Mesendoderm (in vitro differentiated cells): ENCODE data around the gene CFAP46.
A peak's percentile ranks its signal among the peaks of the same experiment; 100 is the strongest.

Source experiments
- DNase-seq: peaks from one replicate; pipeline ENCODE4 v3.0.0; 2013
- H2AK5ac ChIP-seq: 2 replicates; pipeline ENCODE4 v1.6.1; 2013; ENCODE audit warnings: low read length, inconsistent platforms
- H2BK120ac ChIP-seq: 2 replicates; pipeline ENCODE4 v1.6.1; 2013; ENCODE audit warnings: low read depth, mild to moderate bottlenecking, low read length, moderate library complexity, mixed read lengths
- H2BK15ac ChIP-seq: replicated peaks from 2 replicates; pipeline ENCODE4 v1.6.1; 2013; ENCODE audit warnings: low read depth, mild to moderate bottlenecking, moderate library complexity
- H2BK5ac ChIP-seq: 2 replicates; pipeline ENCODE4 v1.6.1; 2013; ENCODE audit warnings: low read length, inconsistent platforms
- H3K18ac ChIP-seq: 2 replicates; pipeline ENCODE4 v1.6.1; 2013; ENCODE audit warnings: mild to moderate bottlenecking, low read length, mixed read lengths
- H3K23ac ChIP-seq: one replicate; pipeline ENCODE4 v1.6.1; 2013; ENCODE audit warnings: low read length
- H3K27ac ChIP-seq: 2 replicates; pipeline ENCODE4 v1.5.1; 2013; ENCODE audit warnings: low read depth, mild to moderate bottlenecking, inconsistent platforms, low read length, moderate library complexity
- H3K27me3 ChIP-seq: 2 replicates; pipeline ENCODE4 v1.6.1; 2013; ENCODE audit warnings: low read length, control low read depth, mild to moderate bottlenecking, inconsistent platforms; ENCODE audit not compliant: insufficient read depth, poor library complexity
- H3K36me3 ChIP-seq: 2 replicates; pipeline ENCODE4 v1.6.1; 2013; ENCODE audit warnings: low read length, inconsistent platforms; ENCODE audit not compliant: control insufficient read depth, insufficient read depth
- H3K4ac ChIP-seq: one replicate; pipeline ENCODE4 v1.6.1; 2013; ENCODE audit warnings: low read depth, mild to moderate bottlenecking, low read length, moderate library complexity
- H3K4me1 ChIP-seq: 2 replicates; pipeline ENCODE4 v1.6.1; 2013; ENCODE audit warnings: low read depth, low read length, inconsistent platforms; ENCODE audit not compliant: control insufficient read depth
- H3K4me2 ChIP-seq: 2 replicates; pipeline ENCODE4 v1.6.1; 2013; ENCODE audit warnings: low read length
- H3K4me3 ChIP-seq: 2 replicates; pipeline ENCODE4 v1.5.1; 2013; ENCODE audit warnings: mild to moderate bottlenecking, low read length
- H3K56ac ChIP-seq: one replicate; pipeline ENCODE4 v1.6.1; 2013; ENCODE audit warnings: low read length
- H3K79me1 ChIP-seq: 2 replicates; pipeline ENCODE4 v1.6.1; 2013; ENCODE audit warnings: low read length, inconsistent platforms
- H3K79me2 ChIP-seq: 2 replicates; pipeline ENCODE4 v1.6.1; 2013; ENCODE audit warnings: mild to moderate bottlenecking, low read length; ENCODE audit not compliant: control insufficient read depth, insufficient read depth
- H3K9ac ChIP-seq: 2 replicates; pipeline ENCODE4 v1.6.1; 2013; ENCODE audit warnings: low read length, inconsistent platforms
- H4K5ac ChIP-seq: one replicate; pipeline ENCODE4 v1.6.1; 2013; ENCODE audit warnings: low read length
- H4K8ac ChIP-seq: one replicate; pipeline ENCODE4 v1.6.1; 2013; ENCODE audit warnings: low read depth, mild to moderate bottlenecking, control low read depth, low read length, moderate library complexity
- WGBS: extraction: QIAGEN DNeasy Blood & Tissue Kit; methylation state at CpG from one replicate; pipeline ENCODE4 v1.1.7; 2013; ENCODE audit warnings: low lambda C conversion rate, missing lambda C conversion rate; ENCODE audit not compliant: insufficient coverage; ENCODE audit errors: extremely low coverage; 5-methylcytosine and 5-hydroxymethylcytosine counted together

Gene CFAP46

DNA sequence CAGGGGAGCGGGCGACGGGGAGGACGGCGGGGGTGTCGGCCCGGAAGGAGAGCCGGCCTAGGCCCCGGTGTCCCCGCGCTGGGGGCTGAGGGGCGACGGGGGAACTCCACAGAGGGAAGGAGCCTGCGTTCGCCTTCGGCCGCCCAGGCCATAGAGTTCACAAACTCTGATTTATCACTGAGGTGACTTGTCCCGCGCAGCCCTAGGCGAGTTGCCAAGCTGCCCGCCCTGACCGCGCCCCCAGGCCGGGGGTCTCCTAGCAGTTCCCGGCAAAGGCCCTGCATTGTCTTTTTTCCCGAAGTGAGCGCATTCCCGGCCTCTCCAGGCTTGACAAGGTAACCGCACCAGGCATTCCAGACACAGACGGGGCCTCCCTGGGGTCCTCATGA lies 153.5 kb downstream of the CFAP46 start:
- H3K4me2 ChIP-seq: no peak overlapping the region
- H2BK15ac ChIP-seq: no peak overlapping the region
- H3K4me1 ChIP-seq: no peaks in the 10 kb centered on the region
- no peaks in the 10 kb centered on the region for H3K36me3 ChIP-seq
- peak; percentile 36 for DNase-seq
- H3K4me3 ChIP-seq: no peak overlapping the region
- no peak overlapping the region for H2BK5ac ChIP-seq
- H3K23ac ChIP-seq: no peak overlapping the region
- H4K8ac ChIP-seq: no peak overlapping the region
- no peak overlapping the region for H2AK5ac ChIP-seq
- no peak overlapping the region for H3K56ac ChIP-seq
- no peak overlapping the region for H2BK120ac ChIP-seq
- no peaks in the 10 kb centered on the region for H3K79me2 ChIP-seq
- H3K18ac ChIP-seq: no peak overlapping the region
- no CpG with 5 or more reads among the region's 30 CpGs for WGBS
- no peaks in the 10 kb centered on the region for H3K79me1 ChIP-seq
- H4K5ac ChIP-seq: no peak overlapping the region
- H3K27me3 ChIP-seq: peaks cover 53% of the 10 kb centered on the region
- no peak overlapping the region for H3K27ac ChIP-seq
- no peak overlapping the region for H3K9ac ChIP-seq
- no peak overlapping the region for H3K4ac ChIP-seq

DNA sequence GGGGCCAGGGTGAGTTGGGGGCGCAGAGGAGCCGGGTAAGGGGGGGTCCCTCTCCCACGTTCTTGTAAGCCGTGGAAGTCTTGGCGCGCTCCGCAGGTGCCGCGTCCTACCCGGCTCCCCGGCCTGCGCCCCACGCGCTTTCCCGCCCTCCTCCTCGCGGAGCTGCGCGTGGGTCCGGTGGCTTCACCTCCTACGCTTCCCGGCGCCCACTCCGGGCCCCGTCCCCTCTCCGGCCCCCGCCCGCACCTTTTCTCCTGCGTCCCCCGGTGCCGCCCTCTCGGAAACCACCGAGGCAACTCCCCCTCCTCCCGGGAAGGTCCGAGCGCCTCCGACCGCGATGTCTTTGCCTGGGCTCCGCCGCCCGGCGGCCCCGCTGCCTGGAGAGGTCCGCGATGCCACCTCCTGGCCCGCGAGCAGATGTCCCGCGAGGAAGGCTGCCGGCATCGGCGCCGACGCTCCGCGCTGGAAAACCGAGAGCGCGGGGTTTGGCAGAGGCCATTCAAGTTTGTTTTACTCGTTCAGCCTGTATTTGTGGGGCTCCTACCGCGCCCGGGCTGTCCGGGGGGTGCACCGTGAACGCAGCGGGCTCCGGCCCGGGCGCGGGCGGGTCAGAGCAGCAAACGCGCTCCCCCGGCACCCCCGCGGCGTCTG lies 154.1 kb downstream of the CFAP46 start:
- H3K4me1 ChIP-seq: no peaks in the 10 kb centered on the region
- no peak overlapping the region for H2AK5ac ChIP-seq
- no peak overlapping the region for H2BK120ac ChIP-seq
- no peak overlapping the region for H3K27ac ChIP-seq
- no peak overlapping the region for H3K9ac ChIP-seq
- DNase-seq: peak; percentile 41
- peaks cover 58% of the 10 kb centered on the region for H3K27me3 ChIP-seq
- H4K5ac ChIP-seq: no peak overlapping the region
- no peaks in the 10 kb centered on the region for H3K36me3 ChIP-seq
- no peak overlapping the region for H3K4me2 ChIP-seq
- no peaks in the 10 kb centered on the region for H3K79me2 ChIP-seq
- no peak overlapping the region for H3K56ac ChIP-seq
- H3K23ac ChIP-seq: no peak overlapping the region
- H2BK5ac ChIP-seq: no peak overlapping the region
- no peak overlapping the region for H3K4ac ChIP-seq
- H4K8ac ChIP-seq: no peak overlapping the region
- no peak overlapping the region for H3K18ac ChIP-seq
- no CpG with 5 or more reads among the region's 79 CpGs for WGBS
- H3K79me1 ChIP-seq: no peaks in the 10 kb centered on the region
- H2BK15ac ChIP-seq: no peak overlapping the region
- no peak overlapping the region for H3K4me3 ChIP-seq

DNA sequence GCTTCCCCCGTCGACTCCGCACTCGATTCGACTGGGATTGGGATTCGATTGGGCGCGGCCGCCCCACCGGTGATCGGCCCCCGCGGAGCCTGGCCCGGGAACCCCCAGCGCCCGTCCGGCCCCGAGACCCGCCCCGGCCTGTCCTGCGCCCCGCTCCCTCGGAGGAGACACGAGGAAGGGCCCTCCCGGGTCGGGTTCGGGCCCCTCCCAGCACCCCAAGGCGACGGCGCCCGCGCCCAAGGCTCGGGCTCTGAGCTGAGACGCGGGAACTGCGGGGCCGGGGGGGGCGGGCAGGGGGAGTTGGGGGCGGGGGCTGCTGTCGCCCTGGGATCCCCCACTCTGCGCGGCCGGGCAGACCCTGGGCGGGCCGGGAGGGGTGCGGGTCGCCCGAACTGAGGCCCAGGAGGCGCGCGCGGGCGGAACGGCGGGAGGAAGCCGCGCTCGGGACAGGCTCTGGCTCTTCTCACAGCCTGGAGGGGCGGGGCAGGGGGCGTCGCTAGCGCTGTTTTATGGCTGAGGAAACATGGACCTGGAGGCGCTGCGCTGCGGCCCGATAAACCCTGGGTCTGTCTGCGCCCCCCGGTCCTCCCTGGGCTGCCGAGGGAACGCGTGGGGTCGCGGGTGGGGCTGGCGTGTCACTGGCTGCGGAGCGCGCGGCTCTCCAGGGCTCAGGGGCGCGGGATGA lies 154.7 kb downstream of the CFAP46 start:
- H3K79me1 ChIP-seq: no peaks in the 10 kb centered on the region
- no peak overlapping the region for H4K5ac ChIP-seq
- no peak overlapping the region for H3K9ac ChIP-seq
- no peak overlapping the region for H3K4me3 ChIP-seq
- H4K8ac ChIP-seq: no peak overlapping the region
- no peak overlapping the region for H3K23ac ChIP-seq
- H3K18ac ChIP-seq: no peak overlapping the region
- no peaks in the 10 kb centered on the region for H3K36me3 ChIP-seq
- H3K27me3 ChIP-seq: peaks cover 65% of the 10 kb centered on the region
- H2BK120ac ChIP-seq: no peak overlapping the region
- no peaks in the 10 kb centered on the region for H3K4me1 ChIP-seq
- H3K4ac ChIP-seq: no peak overlapping the region
- WGBS: no CpG with 5 or more reads among the region's 80 CpGs
- no peak overlapping the region for H3K4me2 ChIP-seq
- H2BK5ac ChIP-seq: no peak overlapping the region
- H3K56ac ChIP-seq: peak overlapping the region; percentile 15
- DNase-seq: peak; percentile 66
- no peak overlapping the region for H2AK5ac ChIP-seq
- no peak overlapping the region for H2BK15ac ChIP-seq
- no peak overlapping the region for H3K27ac ChIP-seq
- no peaks in the 10 kb centered on the region for H3K79me2 ChIP-seq

DNA sequence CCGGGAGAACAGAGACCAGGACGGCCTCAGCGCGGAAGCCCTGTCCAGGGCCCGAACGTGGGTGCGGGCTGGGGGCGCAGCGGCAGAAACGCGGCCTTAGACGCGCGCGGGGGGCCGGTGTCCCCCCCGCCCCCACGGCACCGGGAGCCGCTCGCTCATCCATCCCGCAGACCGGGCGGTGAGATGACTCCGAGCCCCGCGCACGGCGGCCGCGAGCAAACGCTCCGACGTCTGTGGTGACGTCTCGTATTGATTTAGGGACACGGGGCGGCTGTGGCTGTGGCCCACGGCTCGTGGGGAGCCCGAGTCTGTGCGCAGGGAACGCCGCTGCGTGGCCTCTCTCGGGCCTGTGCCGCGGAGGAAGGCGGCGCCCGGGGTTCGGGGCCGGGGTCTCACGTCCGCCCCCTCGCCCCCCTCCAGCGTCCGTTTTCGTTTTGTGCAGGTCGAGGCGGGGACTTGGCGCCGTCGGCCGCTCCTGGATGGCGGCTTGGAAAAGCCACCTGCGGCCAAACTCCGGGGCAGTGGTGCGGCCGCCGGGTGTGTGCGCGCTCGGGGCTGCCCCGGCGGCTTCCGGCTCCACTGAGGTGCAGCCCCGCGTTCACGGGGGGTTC lies 155.4 kb downstream of the CFAP46 start:
- H3K4me1 ChIP-seq: no peaks in the 10 kb centered on the region
- no CpG with 5 or more reads among the region's 80 CpGs for whole genome bisulfite sequencing
- H3K4me3 ChIP-seq: no peak overlapping the region

DNA sequence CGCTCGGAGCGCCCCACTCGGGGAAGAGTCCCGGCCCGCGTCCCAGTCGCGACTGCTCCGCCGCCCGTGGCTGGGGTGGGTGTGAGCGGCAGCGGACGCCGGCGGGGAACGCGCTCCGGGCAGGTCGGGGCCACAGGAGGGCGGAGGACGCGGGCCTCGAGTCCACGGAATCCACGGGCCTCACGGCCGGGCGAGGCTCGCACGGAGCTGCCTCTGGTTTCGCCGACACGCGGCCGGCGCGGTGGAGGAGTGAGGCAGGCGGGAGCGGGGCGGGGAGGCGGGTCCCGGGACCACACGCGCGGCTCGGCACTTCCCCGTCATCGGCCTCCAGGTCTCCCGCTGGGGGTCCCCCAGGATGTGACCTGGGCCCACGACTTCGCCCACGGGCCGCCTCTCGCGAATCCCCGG lies 155.9 kb downstream of the CFAP46 start:
- DNase-seq: no peak
- H2AK5ac ChIP-seq: no peak overlapping the region
- WGBS: no CpG with 5 or more reads among the region's 58 CpGs

More for the DNA sequence above, 155.4 kb downstream of the CFAP46 start:
- H3K79me1 ChIP-seq: no peaks in the 10 kb centered on the region
- H3K23ac ChIP-seq: no peak overlapping the region
- no peak for DNase-seq
- H3K56ac ChIP-seq: peak overlapping the region; percentile 15
- no peaks in the 10 kb centered on the region for H3K79me2 ChIP-seq
- no peak overlapping the region for H2AK5ac ChIP-seq
- H3K4me2 ChIP-seq: no peak overlapping the region
- H2BK120ac ChIP-seq: no peak overlapping the region
- H2BK15ac ChIP-seq: no peak overlapping the region
- H4K5ac ChIP-seq: no peak overlapping the region
- no peak overlapping the region for H4K8ac ChIP-seq
- H3K27ac ChIP-seq: no peak overlapping the region
- no peak overlapping the region for H3K4ac ChIP-seq
- no peak overlapping the region for H3K9ac ChIP-seq
- no peak overlapping the region for H2BK5ac ChIP-seq
- peaks cover 67% of the 10 kb centered on the region for H3K27me3 ChIP-seq
- H3K36me3 ChIP-seq: no peaks in the 10 kb centered on the region
- no peak overlapping the region for H3K18ac ChIP-seq

More for the DNA sequence above, 155.9 kb downstream of the CFAP46 start:
- Histone ChIP-seq H4K5ac (no peak overlapping the region), H3K56ac (no peak overlapping the region), H3K79me1 (no peaks in the 10 kb centered on the region), H3K4me2 (no peak overlapping the region), H3K4me3 (no peak overlapping the region), H2BK15ac (no peak overlapping the region), H3K79me2 (no peaks in the 10 kb centered on the region), H3K4me1 (no peaks in the 10 kb centered on the region), H3K18ac (no peak overlapping the region), H3K4ac (no peak overlapping the region), H4K8ac (no peak overlapping the region), H3K36me3 (no peaks in the 10 kb centered on the region), H2BK5ac (no peak overlapping the region), H3K27ac (no peak overlapping the region), H3K27me3 (peaks cover 67% of the 10 kb centered on the region), H3K9ac (no peak overlapping the region), H3K23ac (no peak overlapping the region), H2BK120ac (no peak overlapping the region)
